GM18873 (cell line): ENCODE data around the gene NIN.
"Not testable (repeated sequence)": the region's sequence is repeated elsewhere in the genome, so short reads cannot be mapped to it uniquely, and the experiment has no call there.

Experiments used
- ATAC-seq: cut with Tn5 transposase; IDR thresholded peaks from one replicate; pipeline ENCODE4 v1.9.1; 2021; ENCODE audit warnings: mild to moderate bottlenecking, moderate library complexity, moderate number of reproducible peaks; ENCODE audit not compliant: unreplicated experiment, low FRiP score

The NIN gene

GRCh38 chr14:50726372-50727107 lies 104.4 kb downstream of the NIN start:
- ATAC-seq: no peak

DNA sequence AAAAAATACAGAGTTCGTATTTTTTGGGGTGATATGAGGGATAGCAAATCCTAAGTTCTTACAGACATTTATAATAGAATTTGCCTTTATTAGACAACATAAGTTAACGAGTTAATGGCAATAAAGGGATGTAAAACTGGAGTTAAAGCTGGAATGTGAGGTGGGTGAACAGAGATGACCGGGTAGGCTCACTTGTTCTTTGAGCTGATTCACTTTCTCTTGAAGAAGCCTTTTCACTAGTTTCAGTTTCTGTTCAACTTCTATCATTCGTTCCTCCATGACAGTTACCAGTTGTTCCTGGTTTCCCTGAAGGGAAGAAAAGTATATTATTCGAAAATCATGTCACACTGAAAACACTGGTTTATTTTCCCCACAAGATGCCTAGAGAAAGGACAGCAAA lies 105.2 kb downstream of the NIN start:
- no peak for ATAC-seq

GRCh38 chr14:50719911-50720759 lies 110.8 kb downstream of the NIN start:
- ATAC-seq: no peak

DNA sequence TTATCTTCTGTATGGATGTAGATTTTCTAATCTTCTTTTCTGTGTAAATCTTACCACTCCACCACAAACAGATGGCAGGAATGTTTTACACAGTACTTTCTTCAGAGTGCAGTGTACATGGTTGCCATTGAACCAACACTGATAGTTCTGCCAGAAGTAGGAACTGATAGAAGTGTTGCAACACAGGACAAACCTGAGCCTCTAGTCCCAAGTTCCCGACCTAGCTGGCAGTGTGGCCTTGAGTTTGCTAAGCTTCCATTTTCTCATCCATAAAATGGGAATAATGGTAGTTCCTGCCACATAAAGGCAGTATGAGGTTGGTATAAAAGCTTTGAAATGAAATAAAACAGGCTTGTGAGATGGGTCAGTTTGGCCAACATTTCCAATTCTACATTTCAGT lies 112.0 kb downstream of the NIN start:
- no peak for ATAC-seq

DNA sequence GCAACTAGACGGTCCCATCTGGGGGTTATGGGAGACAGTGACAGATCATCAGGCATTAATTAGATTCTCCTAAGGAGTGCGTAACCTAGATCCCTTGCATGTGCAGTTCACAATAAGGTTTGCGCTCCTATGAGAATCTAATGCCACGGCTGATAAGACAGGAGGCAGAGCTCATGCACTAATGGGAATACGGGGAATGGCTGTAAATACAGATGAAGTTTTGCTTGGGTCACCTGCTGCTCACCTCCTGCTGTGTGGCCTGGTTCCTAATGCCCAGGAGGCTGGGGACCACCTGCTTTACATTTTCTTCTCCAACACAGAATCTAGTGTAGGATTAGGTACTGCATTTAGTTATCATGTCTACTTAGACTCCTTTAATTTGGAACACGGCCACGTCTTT lies 113.2 kb downstream of the NIN start:
- no peak for ATAC-seq

DNA sequence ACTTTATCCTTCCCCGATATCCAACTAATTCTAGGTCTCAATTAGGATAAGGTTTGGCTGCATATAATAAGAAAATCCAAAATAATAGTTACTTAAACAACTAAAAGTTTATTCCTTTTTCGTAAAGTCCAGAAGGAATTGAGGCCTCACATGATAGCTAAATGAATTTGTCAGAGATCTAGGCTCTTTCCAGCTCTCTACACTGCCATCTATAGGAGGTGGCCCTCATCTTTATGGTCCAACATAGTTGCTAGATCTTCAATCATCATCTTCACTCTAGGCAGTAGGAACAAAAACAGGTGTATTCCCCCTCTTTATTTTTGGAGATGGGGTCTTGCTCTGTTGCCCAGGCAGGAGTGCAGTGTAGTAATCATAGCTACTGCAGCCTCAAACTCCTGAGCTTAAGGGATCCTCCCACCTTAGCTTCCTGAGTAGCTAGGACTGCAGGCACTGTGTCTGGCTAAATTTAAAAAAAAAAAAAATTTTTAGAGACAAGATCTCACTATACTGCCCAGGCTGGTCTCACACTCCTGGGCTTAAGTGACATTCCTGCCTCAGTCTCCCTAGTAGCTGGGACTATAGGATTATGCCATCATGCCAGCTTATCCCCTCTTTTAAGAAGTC lies 116.4 kb downstream of the NIN start:
- ATAC-seq: no peak

- ATAC-seq: no peak
Observed at GRCh38 chr14:50711043-50711442, 119.9 kb downstream of the NIN start.

GRCh38 chr14:50705026-50705593 lies 125.9 kb downstream of the NIN start:
- no peak for ATAC-seq

DNA sequence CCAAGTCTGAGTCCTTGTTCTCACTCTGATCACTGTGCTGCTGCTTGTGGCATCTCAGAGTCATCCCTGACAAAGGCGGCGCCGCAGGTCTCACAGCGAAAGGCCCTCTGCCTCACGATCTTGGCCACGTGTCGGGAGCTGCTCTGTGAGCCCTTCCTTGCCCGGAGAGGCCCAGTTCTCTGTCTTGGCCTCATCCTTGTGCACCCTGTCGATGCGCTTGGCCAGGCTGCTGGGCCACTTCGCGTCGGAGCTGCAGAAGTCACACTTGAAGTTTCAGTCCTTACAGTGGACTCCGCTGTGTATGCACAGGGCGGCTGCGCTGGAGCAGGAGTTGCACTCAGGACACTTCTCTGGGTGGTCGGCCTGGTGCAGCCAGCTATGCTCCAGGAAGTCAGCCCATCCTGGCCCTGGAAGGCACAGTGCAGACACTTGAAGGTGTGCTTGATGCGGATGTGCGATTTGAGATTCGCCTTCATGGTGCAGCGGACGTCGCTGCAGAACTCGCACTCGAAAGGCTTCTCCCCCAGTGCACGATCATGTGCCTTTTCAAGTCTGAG lies 126.4 kb downstream of the NIN start:
- ATAC-seq: no peak

GRCh38 chr14:50697659-50698290 lies 133.2 kb downstream of the NIN start:
- ATAC-seq: no peak

DNA sequence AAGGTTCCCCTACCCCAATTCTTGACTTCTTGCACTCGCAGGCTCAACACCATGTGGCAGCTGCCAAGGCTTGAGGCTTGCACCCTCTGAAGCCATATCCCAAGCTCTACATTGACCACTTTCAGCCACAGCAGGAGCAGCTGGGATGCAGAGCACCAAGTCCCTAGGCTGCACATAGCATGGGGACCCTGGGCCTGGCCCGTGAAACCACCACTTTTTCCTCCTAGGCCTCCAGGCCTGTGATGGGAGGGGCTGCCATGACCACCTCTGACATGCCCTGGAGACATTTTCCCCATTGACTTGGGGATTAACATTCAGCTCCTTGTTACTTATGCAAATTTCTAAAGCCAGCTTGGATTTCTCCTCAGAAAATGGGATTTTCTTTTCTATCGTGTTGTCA lies 136.7 kb downstream of the NIN start:
- not testable (repeated sequence) for ATAC-seq

- ATAC-seq: no peak
Observed at GRCh38 chr14:50688875-50689274, 142.1 kb downstream of the NIN start.

GRCh38 chr14:50679674-50680073 lies 151.3 kb downstream of the NIN start:
- ATAC-seq: no peak

- ATAC-seq: no peak
Observed at GRCh38 chr14:50678163-50678562, 152.8 kb downstream of the NIN start.

GRCh38 chr14:50677527-50678063 lies 153.4 kb downstream of the NIN start:
- no peak for ATAC-seq

- no peak for ATAC-seq
Observed at GRCh38 chr14:50676814-50677516, 154.0 kb downstream of the NIN start.

- no peak for ATAC-seq
Observed at GRCh38 chr14:50675597-50675996, 155.4 kb downstream of the NIN start.

DNA sequence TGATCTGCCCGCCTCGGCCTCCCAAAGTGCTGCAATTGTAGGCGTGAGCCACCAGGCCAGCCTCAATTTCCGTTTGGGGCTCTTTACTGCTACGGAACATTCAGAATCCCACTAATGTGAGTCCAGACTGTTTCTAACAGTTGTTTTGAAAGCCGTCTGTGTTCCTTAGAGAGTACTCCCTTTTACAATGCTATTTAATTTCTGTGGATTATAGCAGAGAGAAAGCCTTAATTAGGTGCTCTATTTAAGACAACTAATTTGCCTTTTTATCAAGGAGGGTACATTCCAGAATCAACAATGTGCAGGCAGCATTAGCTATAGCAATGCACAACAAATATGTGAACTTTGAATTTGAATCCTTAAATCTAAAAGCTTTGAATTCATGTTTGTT lies 160.1 kb downstream of the NIN start:
- no peak for ATAC-seq

DNA sequence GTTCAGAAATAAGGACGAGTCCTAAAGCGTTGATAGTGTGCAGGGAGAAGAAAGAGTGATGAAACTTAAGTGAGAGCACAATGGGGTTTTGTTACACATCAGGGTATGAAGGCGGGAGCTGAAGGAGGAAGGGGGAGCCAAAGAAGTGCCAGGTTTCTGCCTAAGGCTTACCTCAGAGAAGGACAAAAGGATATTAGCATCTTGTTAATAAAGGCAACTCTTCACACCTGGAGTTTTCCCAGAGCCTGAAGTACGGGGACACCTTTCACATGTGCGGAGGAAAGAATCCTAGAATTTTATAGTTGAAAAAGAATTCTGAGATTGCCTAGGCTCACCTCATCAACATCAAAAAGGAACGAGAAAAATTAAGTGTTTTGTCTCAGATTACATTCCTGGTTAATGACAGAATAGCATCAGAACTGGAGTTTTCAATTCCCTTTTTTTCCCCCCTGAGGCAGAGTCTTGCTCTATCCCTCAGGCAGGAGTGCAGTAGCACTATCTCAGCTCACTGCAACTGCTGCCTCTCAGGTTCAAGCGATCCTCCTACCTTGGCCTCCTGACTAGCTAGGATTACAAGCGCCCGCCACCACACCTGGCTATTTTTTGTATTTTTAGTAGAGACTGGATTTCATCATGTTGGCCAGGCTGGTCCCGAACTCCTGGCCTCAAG lies 160.6 kb downstream of the NIN start:
- no peak for ATAC-seq
